Caco-2 (cell line): ENCODE results near the gene GIN1. TPM values are rescaled to one million over a fixed set of nuclear protein-coding genes. Genes with fewer than 3 reads are reported as not detected.

Source experiments
- Bru-seq: library from RNA; stranded (reverse); fragments of 400-500 nt; gene quantifications from one replicate; lab custom pipeline; 2021; lab: Mats Ljungman, UMichigan
- BruChase-seq, 2 experiments: library from RNA; stranded (reverse); fragments of 400-500 nt; gene quantifications; one replicate each; lab custom pipeline; 2021; lab: Mats Ljungman, UMichigan
- BruUV-seq: library from RNA; stranded (reverse); fragments of 400-500 nt; replicated peaks from 2 replicates; lab custom pipeline; 2021; lab: Mats Ljungman, UMichigan
- CTCF ChIA-PET: fragments of 300-600 bp; sonication (Branson Sonifier 250); formaldehyde crosslinking; loops from one replicate; lab custom pipeline; 2022; ENCODE audit warnings: antibody characterized with exemption; lab: Charles Lee
- POLR2A ChIA-PET: fragments of 300-600 bp; sonication (Branson Sonifier 250); formaldehyde crosslinking; loops from one replicate; lab custom pipeline; 2022; ENCODE audit warnings: antibody characterized with exemption; lab: Charles Lee
- DNase-seq, 2 experiments: peaks; one replicate each; pipeline versions ENCODE4 v3.0.0 to v3.0.0-alpha.2; 2020 to 2022
- H3K27me3 ChIP-seq: replicated peaks from 2 replicates; pipeline ENCODE4 v1.6.0; 2011; ENCODE audit warnings: low read length; ENCODE audit not compliant: control insufficient read depth, insufficient read depth
- H3K36me3 ChIP-seq: 2 replicates; pipeline ENCODE4 v1.5.1; 2011; ENCODE audit warnings: low read length; ENCODE audit not compliant: control insufficient read depth, insufficient read depth
- H3K4me1 ChIP-seq: fragments of 250-450 bp; sonication (Bioruptor Pico); 2 replicates; pipeline ENCODE4 v1.5.1; 2020; ENCODE audit warnings: mild to moderate bottlenecking
- H3K4me3 ChIP-seq: 2 replicates; pipeline ENCODE4 v1.5.1; 2011; ENCODE audit warnings: low read depth, mild to moderate bottlenecking, control low read depth, low read length
- H3K9me3 ChIP-seq: fragments of 250-450 bp; sonication (Bioruptor Pico); 2 replicates; pipeline ENCODE4 v1.5.1; 2020; ENCODE audit warnings: mild to moderate bottlenecking, moderate library complexity
- H3K27ac Mint-ChIP-seq: one replicate; pipeline ENCODE4 v1.8.0; 2022; ENCODE audit warnings: mixed read lengths; ENCODE audit not compliant: unreplicated experiment
- H3K27me3 Mint-ChIP-seq: one replicate; pipeline ENCODE4 v1.8.0; 2022; ENCODE audit warnings: mixed read lengths; ENCODE audit not compliant: insufficient read depth, unreplicated experiment
- H3K36me3 Mint-ChIP-seq: one replicate; pipeline ENCODE4 v1.8.0; 2022; ENCODE audit warnings: mild to moderate bottlenecking, mixed read lengths; ENCODE audit not compliant: insufficient read depth, unreplicated experiment
- H3K4me1 Mint-ChIP-seq: one replicate; pipeline ENCODE4 v1.8.0; 2022; ENCODE audit warnings: low read depth, mixed read lengths; ENCODE audit not compliant: unreplicated experiment
- H3K4me3 Mint-ChIP-seq: one replicate; pipeline ENCODE4 v1.8.0; 2022; ENCODE audit warnings: mild to moderate bottlenecking, moderate library complexity, mixed read lengths; ENCODE audit not compliant: unreplicated experiment
- H3K9me3 Mint-ChIP-seq: one replicate; pipeline ENCODE4 v1.8.0; 2022; ENCODE audit warnings: mixed read lengths; ENCODE audit not compliant: unreplicated experiment
- intact Hi-C: fragments of 100-400 bp; cut with micrococcal nuclease; formaldehyde crosslinking; loops from one replicate; pipeline ENCODE4 v1.10.0; 2022; ENCODE audit not compliant: unreplicated experiment
- long read RNA-seq: library from polyadenylated mRNA; stranded (forward); transcript quantifications from one replicate; pipeline ENCODE4 v2.0.0, GENCODE V29; 2022
- total RNA-seq: library from RNA; stranded (reverse); gene quantifications from 2 replicates; pipeline ENCODE4 v1.2.3, GENCODE V29; 2022
- TF ChIP-seq, protein P1 (sequence below), 2 experiments: fragments of 200-600 bp in 1 of 2; IDR thresholded peaks; 1 replicate in 1 of 2; 2 replicates in 1 of 2; pipeline versions ENCODE4 v1.5.1 to v1.8.0; 2011 to 2022; ENCODE audit warnings: antibody characterized with exemption in 1 of 2, control low read depth in 1 of 2, inconsistent platforms in 1 of 2, low read depth in 1 of 2, low read length in 1 of 2, mild to moderate bottlenecking in 1 of 2, moderate library complexity in 1 of 2; ENCODE audit not compliant: insufficient read depth in 1 of 2, severe bottlenecking in 1 of 2, unreplicated experiment in 1 of 2

Gene GIN1, protein sequence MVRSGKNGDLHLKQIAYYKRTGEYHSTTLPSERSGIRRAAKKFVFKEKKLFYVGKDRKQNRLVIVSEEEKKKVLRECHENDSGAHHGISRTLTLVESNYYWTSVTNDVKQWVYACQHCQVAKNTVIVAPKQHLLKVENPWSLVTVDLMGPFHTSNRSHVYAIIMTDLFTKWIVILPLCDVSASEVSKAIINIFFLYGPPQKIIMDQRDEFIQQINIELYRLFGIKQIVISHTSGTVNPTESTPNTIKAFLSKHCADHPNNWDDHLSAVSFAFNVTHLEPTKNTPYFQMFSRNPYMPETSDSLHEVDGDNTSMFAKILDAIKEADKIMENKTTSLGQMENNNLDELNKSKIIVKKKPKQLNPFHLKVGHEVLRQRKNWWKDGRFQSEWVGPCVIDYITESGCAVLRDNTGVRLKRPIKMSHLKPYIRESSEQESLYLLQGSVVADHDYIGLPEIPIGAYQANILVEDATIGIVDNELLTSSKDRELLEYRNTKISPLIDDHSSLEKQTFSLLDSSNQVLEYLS
- total RNA-seq: 7.0 and 8.1 TPM in 2 replicates
- Bru-seq, nascent RNA: percentile 70 among the genes with signal in this experiment
- BruChase-seq, experiment 1, labeled RNA remaining after a 2-hour chase: percentile 58 among the genes with signal in this experiment
- BruChase-seq, experiment 2, labeled RNA remaining after a 6-hour chase: percentile 49 among the genes with signal in this experiment
- long read RNA-seq, transcript GIN1-201 (8 exons, 3,229 nt): major isoform, 13 of 19 reads
- long read RNA-seq, partial matches to known transcripts: 2 of 19 reads
- long read RNA-seq, other reads (novel, unspliced or antisense): 4 of 19 reads

DNA sequence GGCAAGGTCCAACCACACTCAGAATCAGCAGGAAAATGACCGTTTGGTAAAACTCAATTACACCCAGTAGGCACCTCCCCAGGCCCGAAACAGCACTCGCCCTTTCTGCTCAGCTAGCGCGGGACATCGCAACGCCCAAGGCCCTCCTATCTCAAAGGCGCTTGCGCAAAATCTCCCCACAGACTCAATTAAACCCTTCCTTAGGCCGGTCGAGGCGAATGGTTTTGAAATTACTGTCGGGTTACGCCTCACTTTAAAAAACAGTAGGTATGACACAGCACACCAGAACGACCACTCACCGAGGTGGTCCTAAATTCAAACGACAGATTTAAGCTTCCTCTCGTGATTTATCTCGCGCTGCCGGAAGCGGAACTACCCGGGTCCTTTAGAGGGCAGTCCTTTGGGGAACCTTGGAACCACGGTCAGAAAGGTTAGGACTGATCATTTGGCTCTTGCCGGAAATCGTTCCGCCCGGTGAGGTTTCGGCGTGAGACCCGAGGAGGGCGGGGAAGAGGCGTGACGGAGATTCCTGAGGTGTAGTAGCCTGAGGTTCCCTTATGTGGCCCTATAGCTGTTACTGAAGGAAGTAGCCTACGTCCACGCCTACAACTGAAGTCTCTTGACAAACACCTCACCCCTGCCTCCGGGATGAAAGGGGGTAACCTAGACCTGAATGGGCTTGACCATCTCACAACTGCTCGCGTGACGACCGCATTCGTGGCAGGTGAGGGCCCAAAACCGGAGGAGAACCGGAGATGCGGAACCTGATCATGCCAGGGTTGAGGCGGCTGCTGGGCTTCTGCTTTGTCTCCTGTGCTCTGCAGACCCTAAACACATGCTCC lies at the start of gene GIN1, which contains the start of gene PPIP5K2:
GIN1 (minus strand) TSS at position 374 of the 842 bp plus-strand sequence. CDS start 11,431 bp downstream, outside the sequence.
PPIP5K2 (plus strand) TSS at position 537 of the 842 bp plus-strand sequence. CDS start 9,289 bp downstream, outside the sequence.
- no peaks in the 10 kb centered on the region for H3K9me3 ChIP-seq
- no peaks in the 10 kb centered on the region for H3K27me3 Mint-ChIP-seq
- peak within 1 kb of the TSS; percentile 97 for H3K4me3 Mint-ChIP-seq
- POLR2A ChIA-PET: interaction anchor here (1.2 to 1.3 kb wide), 2 partner anchors 25 to 364 kb away, joined by 3 to 5 read pairs; no protein-coding TSS in a partner anchor
- peak within 1 kb of the TSS; percentile 100 for H3K27ac Mint-ChIP-seq
- no peaks in the 10 kb centered on the region for H3K27me3 ChIP-seq
- H3K9me3 Mint-ChIP-seq: no peaks in the 10 kb centered on the region
- peaks cover 21% of the 10 kb centered on the region for H3K4me1 Mint-ChIP-seq
- peak within 1 kb of the TSS; percentile 63 for H3K4me3 ChIP-seq
- no peaks in the 10 kb centered on the region for H3K36me3 ChIP-seq
- peaks cover 10% of the 10 kb centered on the region for H3K36me3 Mint-ChIP-seq
- intact Hi-C loops: loop anchor here (1.0 to 2.0 kb wide), 4 partner anchors 19 to 365 kb away; partner anchors contain the start of gene PAM
- CTCF ChIA-PET: interaction anchor here (0.6 to 1.1 kb wide), 4 partner anchors 19 to 824 kb away, joined by 3 to 11 read pairs (median 3); no protein-coding TSS in a partner anchor
- BruUV-seq: no TSS peak
- peak; percentile 97 for DNase-seq
- no peaks in the 10 kb centered on the region for H3K4me1 ChIP-seq
- TF ChIP-seq, protein P1, sequence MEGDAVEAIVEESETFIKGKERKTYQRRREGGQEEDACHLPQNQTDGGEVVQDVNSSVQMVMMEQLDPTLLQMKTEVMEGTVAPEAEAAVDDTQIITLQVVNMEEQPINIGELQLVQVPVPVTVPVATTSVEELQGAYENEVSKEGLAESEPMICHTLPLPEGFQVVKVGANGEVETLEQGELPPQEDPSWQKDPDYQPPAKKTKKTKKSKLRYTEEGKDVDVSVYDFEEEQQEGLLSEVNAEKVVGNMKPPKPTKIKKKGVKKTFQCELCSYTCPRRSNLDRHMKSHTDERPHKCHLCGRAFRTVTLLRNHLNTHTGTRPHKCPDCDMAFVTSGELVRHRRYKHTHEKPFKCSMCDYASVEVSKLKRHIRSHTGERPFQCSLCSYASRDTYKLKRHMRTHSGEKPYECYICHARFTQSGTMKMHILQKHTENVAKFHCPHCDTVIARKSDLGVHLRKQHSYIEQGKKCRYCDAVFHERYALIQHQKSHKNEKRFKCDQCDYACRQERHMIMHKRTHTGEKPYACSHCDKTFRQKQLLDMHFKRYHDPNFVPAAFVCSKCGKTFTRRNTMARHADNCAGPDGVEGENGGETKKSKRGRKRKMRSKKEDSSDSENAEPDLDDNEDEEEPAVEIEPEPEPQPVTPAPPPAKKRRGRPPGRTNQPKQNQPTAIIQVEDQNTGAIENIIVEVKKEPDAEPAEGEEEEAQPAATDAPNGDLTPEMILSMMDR (IDR thresholded peaks at IDR 0.05; ENCODE audit: insufficient read depth in 1 of 2, low read depth in 1 of 2, low read length in 1 of 2, severe bottlenecking in 1 of 2, unreplicated experiment in 1 of 2): no peak

DNA sequence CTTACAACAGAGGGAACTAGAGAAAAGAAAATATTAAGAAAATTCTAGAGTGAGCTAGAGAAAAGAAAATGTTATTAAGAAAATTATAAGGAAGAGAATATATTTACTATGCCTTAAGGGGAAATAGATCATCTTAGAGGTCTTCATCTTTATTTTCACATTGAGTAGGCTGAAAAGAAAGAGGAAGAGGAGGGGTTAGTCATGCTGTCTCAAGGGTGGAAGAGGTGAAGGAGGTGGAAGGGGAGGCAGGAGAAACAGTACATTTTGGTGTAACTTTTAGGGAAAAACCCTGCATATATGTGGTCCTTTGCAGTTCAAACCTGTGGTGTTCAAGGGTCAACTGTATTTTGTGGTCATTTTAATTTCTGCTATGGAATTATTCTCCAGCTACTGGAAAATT lies 46.8 kb upstream of the GIN1 start:
- H3K9me3 ChIP-seq: no peaks in the 10 kb centered on the region
- Mint-ChIP-seq H3K36me3 (peaks cover 9% of the 10 kb centered on the region), H3K4me1 (no peaks in the 10 kb centered on the region), H3K27me3 (no peaks in the 10 kb centered on the region), H3K4me3 (no peak overlapping the region), H3K9me3 (no peaks in the 10 kb centered on the region), H3K27ac (no peak overlapping the region)
- no peak overlapping the region for H3K4me3 ChIP-seq
- CTCF ChIA-PET: no interaction called here
- BruUV-seq: no TSS peak
- TF ChIP-seq, protein P1 (IDR thresholded peaks at IDR 0.05; ENCODE audit: insufficient read depth in 1 of 2, low read depth in 1 of 2, low read length in 1 of 2, severe bottlenecking in 1 of 2, unreplicated experiment in 1 of 2): no peak
- H3K27me3 ChIP-seq: no peaks in the 10 kb centered on the region
- no peak for DNase-seq
- POLR2A ChIA-PET: no interaction called here
- H3K36me3 ChIP-seq: no peaks in the 10 kb centered on the region
- no peaks in the 10 kb centered on the region for H3K4me1 ChIP-seq
- intact Hi-C loops: no loop called here
